Left lung (tissue), 10 donors: ENCODE measurements around the gene EPHA7. TPM values are rescaled to one million over a fixed set of nuclear protein-coding genes. Genes with fewer than 3 reads are reported as not detected.

Experiments
- ATAC-seq: fragments of 200-7000 bp; cut with Tn5 transposase; one replicate; pipeline ENCODE4 v1.9.1; 2020; ENCODE audit warnings: moderate library complexity
- DNase-seq, 4 donors: peaks; one replicate each; pipeline ENCODE4 v3.0.0-alpha.2; 2013 to 2020
- H3K27ac ChIP-seq, 2 donors: fragments of 200-600 bp; sonication (generic) in 1 of 2; one replicate each; pipeline versions ENCODE4 v1.5.0 to v1.8.0; 2020 to 2021
- H3K27me3 ChIP-seq, 2 donors: fragments of 200-600 bp; sonication (generic) in 1 of 2; one replicate each; pipeline versions ENCODE4 v1.5.0 to v1.8.0; 2020 to 2021
- H3K36me3 ChIP-seq, 2 donors: fragments of 200-600 bp; sonication (generic) in 1 of 2; one replicate each; pipeline versions ENCODE4 v1.5.0 to v1.8.0; 2020 to 2021
- H3K4me1 ChIP-seq, 2 donors: fragments of 200-600 bp; one replicate each; pipeline ENCODE4 v1.8.0; 2021
- H3K4me3 ChIP-seq, 2 donors: fragments of 200-600 bp; sonication (generic) in 1 of 2; one replicate each; pipeline versions ENCODE4 v1.5.0 to v1.8.0; 2020 to 2021; ENCODE audit warnings: mild to moderate bottlenecking in 1 of 2
- H3K9me3 ChIP-seq, 2 donors: fragments of 200-600 bp; sonication (generic) in 1 of 2; one replicate each; pipeline versions ENCODE4 v1.5.0 to v1.8.0; 2020 to 2021
- intact Hi-C, 2 donors: fragments of 100-400 bp; cut with DNase I; formaldehyde crosslinking; loops; one replicate each; pipeline versions ENCODE4 v1.11.2 to v1.14.2; 2022
- polyA plus RNA-seq, 6 donors: library from polyadenylated mRNA; unstranded; fragments of 120-200 nt; gene quantifications; one replicate each; pipeline ENCODE4 v1.2.1, GENCODE V29; 2013; ENCODE audit not compliant: insufficient read length in 6 of 6
- total RNA-seq, 2 donors: library from RNA; stranded (reverse); fragmentation: NEBNext Ultra II Directional; extraction: Animal tissue kit (Norgen Biotek cat#: 25700); gene quantifications; one replicate each; pipeline ENCODE4 v1.2.1, GENCODE V29; 2021
- TF ChIP-seq, protein P1 (sequence below), 2 donors: fragments of 200-600 bp; sonication (generic) in 1 of 2; IDR thresholded peaks; one replicate each; pipeline versions ENCODE4 v1.5.0 to v1.8.0; 2021; ENCODE audit warnings: antibody characterized with exemption in 2 of 2
- donor health status: DM: no; HTN: yes; CAD: no.
- donor health status: DM: no; HTN: no; CAD: no.

EPHA7 gene
- total and polyA plus RNA-seq, 8 donors, result 0.09 to 23.9 (median 19.3) TPM

GRCh38 chr6:93389192-93389591, 30.2 kb downstream of the EPHA7 start:
- intact Hi-C loops, result no loop called here
- H3K9me3 ChIP-seq, result no peaks in the 10 kb centered on the region
- no peaks in the 10 kb centered on the region for H3K36me3 ChIP-seq
- TF ChIP-seq, protein P1, sequence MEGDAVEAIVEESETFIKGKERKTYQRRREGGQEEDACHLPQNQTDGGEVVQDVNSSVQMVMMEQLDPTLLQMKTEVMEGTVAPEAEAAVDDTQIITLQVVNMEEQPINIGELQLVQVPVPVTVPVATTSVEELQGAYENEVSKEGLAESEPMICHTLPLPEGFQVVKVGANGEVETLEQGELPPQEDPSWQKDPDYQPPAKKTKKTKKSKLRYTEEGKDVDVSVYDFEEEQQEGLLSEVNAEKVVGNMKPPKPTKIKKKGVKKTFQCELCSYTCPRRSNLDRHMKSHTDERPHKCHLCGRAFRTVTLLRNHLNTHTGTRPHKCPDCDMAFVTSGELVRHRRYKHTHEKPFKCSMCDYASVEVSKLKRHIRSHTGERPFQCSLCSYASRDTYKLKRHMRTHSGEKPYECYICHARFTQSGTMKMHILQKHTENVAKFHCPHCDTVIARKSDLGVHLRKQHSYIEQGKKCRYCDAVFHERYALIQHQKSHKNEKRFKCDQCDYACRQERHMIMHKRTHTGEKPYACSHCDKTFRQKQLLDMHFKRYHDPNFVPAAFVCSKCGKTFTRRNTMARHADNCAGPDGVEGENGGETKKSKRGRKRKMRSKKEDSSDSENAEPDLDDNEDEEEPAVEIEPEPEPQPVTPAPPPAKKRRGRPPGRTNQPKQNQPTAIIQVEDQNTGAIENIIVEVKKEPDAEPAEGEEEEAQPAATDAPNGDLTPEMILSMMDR (IDR thresholded peaks at IDR 0.05), result no peak
- no peak for ATAC-seq
- no peaks in the 10 kb centered on the region for H3K27me3 ChIP-seq
- no peak overlapping the region for H3K4me3 ChIP-seq
- no peak for DNase-seq
- H3K27ac ChIP-seq, result no peak overlapping the region
- no peaks in the 10 kb centered on the region for H3K4me1 ChIP-seq

DNA sequence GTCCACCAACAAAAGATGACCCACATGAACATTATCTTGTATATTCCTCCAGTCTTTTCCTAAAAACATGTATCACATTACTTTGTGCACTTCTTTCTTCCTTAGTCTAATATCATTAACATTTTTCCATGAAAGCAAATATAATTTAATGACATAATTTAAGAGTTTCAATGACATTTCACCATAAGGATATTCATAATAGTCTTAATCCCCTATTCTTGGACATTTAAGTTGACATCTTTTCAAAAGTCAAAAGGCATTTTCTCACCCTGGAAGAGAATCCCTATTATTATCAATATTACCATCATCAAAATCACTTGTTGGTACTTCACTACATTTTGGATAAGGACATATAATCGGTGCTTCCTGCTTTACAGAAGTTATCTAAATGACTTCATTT, 31.3 kb downstream of the EPHA7 start:
- ATAC-seq, result no peak

DNA sequence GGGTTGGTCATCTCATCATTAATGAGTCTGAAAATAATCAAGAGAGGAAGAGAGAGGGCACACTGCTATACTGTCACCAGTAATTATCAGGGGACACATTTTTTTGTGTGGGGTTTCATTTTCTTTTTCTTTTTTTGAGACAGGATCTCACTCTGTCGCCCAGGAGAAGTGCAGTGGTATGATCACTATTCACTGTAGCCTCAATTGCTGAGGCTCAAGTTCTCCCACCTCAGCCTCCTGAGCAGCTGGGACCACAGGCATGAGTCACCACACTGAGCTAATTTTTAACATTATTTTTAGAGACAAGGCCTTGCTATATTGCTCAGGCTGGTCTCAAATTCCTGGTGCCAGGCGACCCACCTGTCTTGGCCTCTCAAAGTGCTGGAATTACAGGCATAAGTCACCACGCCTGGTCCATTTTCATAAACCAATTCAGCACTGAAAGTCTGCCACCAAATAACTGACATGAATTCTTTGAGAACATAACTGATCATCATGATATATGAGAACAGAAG, 43.3 kb downstream of the EPHA7 start:
- no peak overlapping the region for H3K4me3 ChIP-seq
- intact Hi-C loops, result no loop called here
- no peaks in the 10 kb centered on the region for H3K27me3 ChIP-seq
- TF ChIP-seq, protein P1 (IDR thresholded peaks at IDR 0.05), result no peak
- DNase-seq (no peak), ATAC-seq (no peak)
- H3K9me3 ChIP-seq, result no peaks in the 10 kb centered on the region
- no peaks in the 10 kb centered on the region for H3K36me3 ChIP-seq
- no peaks in the 10 kb centered on the region for H3K4me1 ChIP-seq
- H3K27ac ChIP-seq, result no peak overlapping the region

More for the DNA sequence above, 31.3 kb downstream of the EPHA7 start:
- intact Hi-C loops, result no loop called here
- no peaks in the 10 kb centered on the region for H3K9me3 ChIP-seq
- H3K27me3 ChIP-seq, result no peaks in the 10 kb centered on the region
- H3K27ac ChIP-seq, result no peak overlapping the region
- TF ChIP-seq, protein P1 (IDR thresholded peaks at IDR 0.05), result no peak
- no peaks in the 10 kb centered on the region for H3K36me3 ChIP-seq
- no peak overlapping the region for H3K4me3 ChIP-seq
- no peak for DNase-seq
- H3K4me1 ChIP-seq, result no peaks in the 10 kb centered on the region

DNA sequence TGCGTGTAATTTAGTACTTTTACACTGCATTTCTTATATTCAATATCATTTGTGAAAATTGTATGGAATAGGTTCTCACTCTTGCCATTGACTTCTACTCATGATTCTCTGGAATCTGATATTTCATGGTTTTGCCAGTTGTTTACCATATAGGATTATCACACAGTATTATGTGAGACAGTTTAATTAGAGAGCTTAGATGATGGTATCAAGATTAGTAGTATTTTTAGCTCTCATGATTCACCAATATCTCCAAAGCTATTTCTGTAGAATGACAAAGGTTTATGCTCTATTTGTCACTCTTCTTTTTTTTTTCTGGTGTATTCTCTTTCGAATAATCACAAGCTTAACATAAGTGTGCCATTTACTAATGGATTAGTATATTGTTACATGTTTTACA, 45.9 kb downstream of the EPHA7 start:
- intact Hi-C loops, result no loop called here
- no peak overlapping the region for H3K4me3 ChIP-seq
- no peaks in the 10 kb centered on the region for H3K27me3 ChIP-seq
- no peak overlapping the region for H3K27ac ChIP-seq
- TF ChIP-seq, protein P1 (IDR thresholded peaks at IDR 0.05), result no peak
- no peaks in the 10 kb centered on the region for H3K36me3 ChIP-seq
- no peak for DNase-seq
- H3K9me3 ChIP-seq, result no peaks in the 10 kb centered on the region
- ATAC-seq, result no peak
- H3K4me1 ChIP-seq, result no peaks in the 10 kb centered on the region

- no peaks in the 10 kb centered on the region for H3K4me1 ChIP-seq
- no peaks in the 10 kb centered on the region for H3K27me3 ChIP-seq
- TF ChIP-seq, protein P1 (IDR thresholded peaks at IDR 0.05), result no peak
- no peak for ATAC-seq
- H3K9me3 ChIP-seq, result no peaks in the 10 kb centered on the region
- no peak overlapping the region for H3K4me3 ChIP-seq
- DNase-seq, result no peak
- intact Hi-C loops, result no loop called here
- H3K27ac ChIP-seq, result no peak overlapping the region
- no peaks in the 10 kb centered on the region for H3K36me3 ChIP-seq
These were observed 47.6 kb downstream of the EPHA7 start for GRCh38 chr6:93371756-93372155.
